Activated T-cell treated with anti-CD3 and anti-CD28 coated beads for 48 hours (primary cell): Measurements from ENCODE around the gene FAM124B.
A peak's percentile ranks its signal among the peaks of the same experiment; 100 is the strongest.

Experiments used
- DNase-seq: peaks from one replicate; pipeline ENCODE4 v3.0.0-alpha.2; 2020; ENCODE audit warnings: low read depth

Gene FAM124B, protein sequence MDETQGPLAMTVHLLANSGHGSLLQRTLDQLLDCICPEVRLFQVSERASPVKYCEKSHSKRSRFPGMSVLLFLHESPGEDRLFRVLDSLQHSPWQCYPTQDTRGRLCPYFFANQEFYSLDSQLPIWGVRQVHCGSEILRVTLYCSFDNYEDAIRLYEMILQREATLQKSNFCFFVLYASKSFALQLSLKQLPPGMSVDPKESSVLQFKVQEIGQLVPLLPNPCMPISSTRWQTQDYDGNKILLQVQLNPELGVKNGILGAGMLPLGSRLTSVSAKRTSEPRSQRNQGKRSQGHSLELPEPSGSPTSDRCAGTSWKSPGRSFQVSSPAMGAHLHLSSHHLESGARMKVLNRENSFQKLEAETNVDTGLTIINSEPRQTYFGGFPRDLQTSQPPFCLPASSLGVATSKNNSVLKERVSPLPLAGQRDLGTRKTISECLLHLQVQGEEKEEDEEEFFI

DNA sequence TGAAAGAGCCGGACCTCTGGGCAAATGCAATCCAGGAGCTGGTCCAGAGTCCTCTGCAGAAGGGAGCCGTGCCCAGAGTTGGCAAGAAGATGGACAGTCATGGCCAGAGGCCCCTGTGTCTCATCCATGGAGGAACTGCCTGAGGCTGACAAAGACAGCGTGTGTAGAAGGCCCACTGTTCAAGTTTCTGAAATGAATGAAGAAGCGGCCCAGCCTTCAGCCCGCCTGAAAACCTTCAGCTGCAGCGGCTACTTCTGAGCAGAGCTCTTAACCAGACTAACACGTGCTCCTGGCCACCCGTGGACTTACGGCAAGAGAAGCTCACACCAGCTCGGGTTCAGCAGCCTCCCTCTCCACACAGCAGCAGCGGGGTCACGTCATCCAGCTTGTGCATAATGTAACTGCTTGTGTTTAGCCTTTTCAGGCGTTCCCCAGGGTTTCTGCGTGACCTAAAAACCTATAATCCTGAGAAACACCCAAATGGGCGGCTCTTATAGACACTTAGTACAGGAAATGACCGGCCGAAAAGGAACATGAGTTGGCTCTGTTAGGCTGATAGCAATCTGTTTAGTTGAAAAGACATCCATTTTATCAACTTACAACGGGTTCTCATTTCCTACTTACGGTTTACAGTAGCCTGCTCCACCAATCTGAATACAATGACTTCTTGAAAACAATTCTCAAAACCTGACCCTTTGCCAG lies at the start of gene FAM124B:
FAM124B (minus strand) TSS at position 467 of the 702 bp plus-strand sequence; CDS start at position 128, 339 bp downstream.
- peak; percentile 15 for DNase-seq

DNA sequence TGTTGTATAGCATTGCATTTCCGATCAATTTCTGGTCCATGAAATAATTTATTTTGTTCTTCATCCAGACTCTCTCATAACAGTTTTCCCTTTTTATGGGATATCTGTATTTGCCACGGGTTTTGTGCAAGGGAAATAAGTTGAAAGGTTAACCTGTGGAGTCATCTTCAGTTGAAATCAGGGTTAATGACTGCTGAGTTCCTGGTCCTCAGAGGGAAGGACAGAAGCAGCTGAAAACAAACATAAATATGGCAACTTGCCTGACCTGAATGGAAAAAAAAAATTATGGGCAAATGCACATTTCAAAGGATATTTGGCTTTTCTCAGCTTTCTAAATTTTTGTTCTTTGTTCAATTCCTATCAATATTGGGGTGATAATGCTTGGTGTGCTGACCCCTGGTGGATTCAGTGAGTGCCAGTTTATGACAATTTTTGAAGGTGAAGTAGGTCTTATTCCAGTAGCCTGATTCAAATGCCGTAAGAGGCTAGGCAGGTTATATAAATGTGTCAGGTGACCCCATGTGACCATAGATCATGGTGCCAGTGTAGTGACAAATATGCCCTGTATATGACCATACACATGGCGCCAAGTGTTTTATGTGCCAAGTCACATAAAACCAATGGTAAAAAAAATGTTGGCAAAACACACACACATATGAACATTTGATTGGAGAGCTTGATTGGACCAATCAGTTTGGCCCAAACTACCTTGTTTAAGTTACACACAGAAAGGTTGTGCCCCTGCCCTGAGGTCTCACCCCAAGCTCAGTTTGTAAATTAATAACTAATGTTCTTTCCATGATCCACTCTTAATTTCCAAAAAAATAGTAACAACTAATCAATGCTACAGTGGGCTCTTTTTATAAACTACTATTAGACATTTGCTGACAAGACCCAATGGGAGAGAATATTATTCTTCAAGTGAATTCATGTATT lies 47.6 kb upstream of the FAM124B start:
- no peak for DNase-seq

- DNase-seq = no peak
These were observed 46.3 kb upstream of the FAM124B start for GRCh38 chr2:224448236-224448635.

DNA sequence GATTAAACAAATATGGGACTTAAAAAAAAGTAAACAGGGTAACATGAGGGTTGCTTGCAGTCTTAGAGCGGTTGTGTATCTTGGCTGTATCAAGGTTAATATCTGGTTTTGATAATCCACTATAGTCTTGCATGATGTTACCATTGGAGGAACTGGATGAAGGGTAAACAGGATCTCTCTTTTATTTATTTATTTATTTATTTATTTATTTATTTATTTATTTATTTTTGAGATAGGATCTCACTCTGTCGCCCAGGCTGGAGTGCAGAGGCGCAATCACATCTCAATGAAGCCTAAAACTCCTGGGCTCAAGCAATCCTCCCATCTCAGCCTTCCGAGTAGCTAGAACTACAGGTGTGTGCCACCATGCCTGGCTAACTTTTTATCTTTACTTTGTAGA lies 42.9 kb upstream of the FAM124B start:
- no peak for DNase-seq

- DNase-seq = no peak
These were observed 42.1 kb upstream of the FAM124B start for GRCh38 chr2:224444021-224444420.

- no peak for DNase-seq
These were observed 40.4 kb upstream of the FAM124B start for GRCh38 chr2:224442071-224442967.

DNA sequence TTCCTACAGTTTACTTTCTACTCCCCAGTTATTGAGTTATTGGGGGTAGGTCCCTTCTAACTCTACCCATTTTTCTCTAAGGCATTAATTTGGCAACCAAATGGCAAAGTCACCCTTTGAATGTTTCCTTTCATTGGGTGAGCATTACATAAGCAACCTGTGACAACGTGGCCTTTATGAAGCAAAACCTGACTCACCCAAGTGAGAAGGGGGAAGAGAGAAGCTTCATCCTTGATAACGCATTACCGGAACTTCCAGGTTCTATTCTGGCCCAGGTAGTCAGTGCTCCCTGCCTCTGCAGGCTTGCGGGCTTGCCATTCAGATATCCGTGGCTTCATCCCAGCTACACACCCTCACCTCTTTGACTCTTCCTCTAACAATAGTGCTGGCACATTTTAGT lies 39.1 kb upstream of the FAM124B start:
- no peak for DNase-seq

DNA sequence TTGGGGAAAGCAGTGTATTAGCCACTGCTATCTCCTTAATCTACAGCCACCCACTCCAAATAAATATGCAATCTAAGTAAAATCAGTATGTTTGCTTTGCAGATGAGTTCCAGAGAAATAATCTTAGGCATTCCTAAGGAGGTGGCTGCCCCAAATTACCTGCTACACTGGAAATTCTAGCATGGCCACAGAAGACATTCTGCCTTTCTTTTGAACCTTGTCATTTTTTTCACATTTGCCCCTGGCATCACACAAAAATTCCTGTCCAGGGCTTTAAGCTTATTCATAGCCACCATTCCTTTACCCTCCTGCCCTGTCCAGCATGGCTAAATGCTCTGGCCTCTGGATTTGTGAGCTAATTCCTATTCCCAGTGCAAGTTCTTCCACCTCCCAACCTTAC lies 36.8 kb upstream of the FAM124B start:
- no peak for DNase-seq

DNA sequence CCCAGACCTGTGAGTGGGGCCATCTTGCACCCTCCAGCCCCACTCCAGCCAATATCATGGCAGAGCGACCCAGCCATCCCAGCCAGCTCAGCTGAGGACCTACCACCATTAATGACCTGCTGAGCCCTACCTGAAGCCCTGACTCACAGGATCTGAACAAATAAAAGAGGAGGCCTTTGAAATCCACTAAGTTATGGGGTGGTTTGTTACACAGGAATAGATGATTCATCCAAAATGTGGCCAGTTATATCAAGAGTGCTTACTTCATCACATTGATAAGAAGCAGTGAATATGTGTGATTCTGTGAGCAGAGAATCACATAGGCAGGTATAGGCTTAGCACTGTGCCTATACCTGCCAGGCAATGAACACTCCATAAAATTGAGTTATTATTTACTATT lies 34.7 kb upstream of the FAM124B start:
- DNase-seq = no peak

- no peak for DNase-seq
These were observed 32.7 kb upstream of the FAM124B start for GRCh38 chr2:224434618-224435017.

- no peak for DNase-seq
These were observed 31.5 kb upstream of the FAM124B start for GRCh38 chr2:224433442-224433841.

GRCh38 chr2:224432003-224432579 lies 30.2 kb upstream of the FAM124B start:
- DNase-seq = no peak

- no peak for DNase-seq
These were observed 27.5 kb upstream of the FAM124B start for GRCh38 chr2:224429441-224429810.

DNA sequence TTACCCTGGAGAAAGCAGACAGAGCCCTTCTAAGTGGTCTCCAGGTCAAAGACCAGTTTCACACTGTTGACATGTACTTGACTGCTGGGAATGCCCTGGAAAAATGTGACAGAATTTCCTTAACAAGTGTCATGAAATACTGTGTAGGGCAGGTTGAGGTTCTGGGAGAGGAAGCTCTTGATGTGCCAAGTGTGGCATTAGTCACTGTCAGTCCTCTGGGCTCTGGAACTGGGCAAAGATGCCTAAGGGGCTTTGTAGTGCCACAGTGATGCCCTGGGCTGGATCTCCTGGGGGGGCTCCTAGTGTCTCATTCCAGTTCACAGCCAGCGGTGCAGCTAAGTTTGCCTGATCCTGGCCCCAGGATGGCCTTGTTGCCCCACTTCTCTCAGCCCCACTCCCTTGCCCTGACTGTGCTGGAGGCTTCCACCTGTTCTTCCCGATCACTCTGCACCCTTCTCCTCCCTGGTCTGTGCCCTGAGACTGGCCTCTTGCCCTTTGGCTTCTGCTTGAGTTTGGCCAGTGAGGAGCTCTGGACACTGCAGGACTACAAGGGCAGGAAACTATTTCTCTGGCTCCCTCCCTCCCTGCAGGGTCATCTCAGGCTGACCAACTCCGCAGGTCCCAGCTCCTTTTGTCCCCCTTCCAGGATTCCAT lies 27.0 kb upstream of the FAM124B start:
- no peak for DNase-seq

DNA sequence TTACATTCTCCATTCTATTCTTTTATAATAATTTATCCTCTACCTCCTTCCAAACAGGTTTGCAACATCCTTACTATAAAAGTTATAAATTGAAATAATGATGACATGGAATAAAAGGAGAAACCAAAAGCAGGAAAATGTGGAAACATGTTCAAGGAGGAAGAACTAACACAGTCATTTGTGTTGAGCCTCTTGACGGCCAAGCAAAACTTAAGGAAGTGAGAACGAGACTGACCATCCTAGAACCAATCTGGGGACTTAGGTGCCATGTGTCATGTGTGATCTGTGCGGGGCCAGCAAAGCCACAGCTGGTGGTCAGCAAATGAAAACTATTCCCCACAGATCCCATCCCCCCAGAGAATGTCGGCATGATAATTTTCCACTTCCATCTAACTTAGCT lies 25.6 kb upstream of the FAM124B start:
- DNase-seq = no peak

DNA sequence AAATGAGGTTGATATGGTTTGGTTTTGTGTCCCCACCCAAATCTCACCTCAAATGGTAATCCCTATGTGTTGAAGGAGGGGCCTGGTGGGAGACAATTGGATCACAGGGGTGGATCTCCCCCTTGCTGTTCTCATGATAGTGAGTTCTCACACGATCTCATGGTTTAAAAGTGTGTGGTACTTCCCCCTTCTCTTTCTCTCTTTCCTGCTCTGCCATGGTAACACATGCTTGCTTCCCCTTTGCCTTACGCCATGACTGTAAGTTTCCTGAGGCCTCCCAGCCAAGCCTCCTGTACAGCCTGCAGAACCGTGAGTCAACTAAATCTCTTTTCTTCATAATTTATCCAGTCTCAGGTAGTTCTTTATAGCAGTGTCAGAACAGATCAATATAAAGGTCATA lies 24.7 kb upstream of the FAM124B start:
- DNase-seq = no peak

DNA sequence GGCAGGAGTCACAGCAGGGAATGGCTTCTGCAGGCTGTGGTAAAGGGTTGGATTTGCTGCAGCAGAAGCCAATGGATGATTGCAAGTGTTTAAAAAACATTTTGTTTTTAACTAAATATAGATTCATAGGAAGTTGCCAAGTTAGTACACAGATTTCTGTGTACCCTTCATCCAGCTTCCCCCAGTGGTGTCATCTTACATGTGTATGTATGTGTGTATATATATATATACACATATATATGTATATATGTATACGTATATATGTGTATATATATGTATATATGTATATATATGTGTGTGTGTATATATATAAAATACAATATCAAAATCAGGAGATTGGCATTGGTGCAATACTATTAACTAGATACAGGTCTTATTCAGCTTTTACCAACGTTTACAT lies 19.2 kb upstream of the FAM124B start:
- no peak for DNase-seq

GRCh38 chr2:224417947-224418346 lies 16.0 kb upstream of the FAM124B start:
- DNase-seq = no peak

DNA sequence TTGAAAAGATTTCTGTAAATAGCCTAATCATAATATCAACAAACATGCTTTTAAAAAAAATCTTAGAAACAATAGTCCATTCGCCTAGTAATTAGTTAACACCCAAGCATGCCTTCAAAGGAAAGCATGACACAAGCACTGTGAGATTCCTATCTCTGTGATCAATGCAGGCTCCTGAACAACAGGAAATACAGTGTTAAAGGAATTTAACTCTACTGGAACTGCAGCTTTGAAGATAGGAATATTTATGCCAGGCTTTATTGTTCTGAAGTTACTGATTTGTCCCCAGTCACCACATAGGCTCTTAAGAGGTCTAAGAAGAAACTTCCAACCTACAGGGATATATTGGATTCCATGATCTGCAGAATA lies 15.4 kb upstream of the FAM124B start:
- DNase-seq = no peak

DNA sequence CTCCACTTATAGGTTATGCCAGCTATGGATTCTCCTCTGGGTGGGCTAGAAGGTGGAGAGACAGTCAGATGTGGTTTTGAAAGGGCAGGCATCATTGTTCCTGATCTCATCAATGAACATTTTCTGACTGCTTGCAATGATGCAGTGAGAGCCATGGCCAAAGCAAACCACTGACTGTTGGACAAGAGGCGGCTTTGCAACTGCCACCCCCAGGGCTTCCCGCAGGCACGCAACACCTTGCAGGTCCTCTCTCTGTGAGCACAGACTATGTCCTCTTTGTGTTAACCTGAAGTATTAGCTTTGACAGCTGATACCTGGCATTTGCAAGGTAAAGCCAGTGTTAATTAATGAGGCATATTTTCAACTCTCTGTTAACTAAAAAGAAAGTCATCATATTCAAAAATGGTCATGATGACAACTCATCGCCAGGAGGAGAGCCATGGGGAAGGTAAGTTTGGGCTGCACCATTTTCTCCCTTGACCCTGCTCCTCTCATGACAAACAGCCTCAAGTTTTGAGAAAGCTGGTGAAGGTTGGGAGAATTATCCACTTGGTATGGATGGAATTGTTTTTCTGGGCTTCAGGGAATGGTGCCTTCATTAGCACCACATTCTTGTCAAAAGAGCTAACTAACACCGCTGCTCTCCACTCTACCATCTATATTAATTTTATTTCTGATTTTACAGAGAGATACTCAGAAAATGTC lies 14.9 kb upstream of the FAM124B start:
- no peak for DNase-seq
